IPS-20b (cell line): ENCODE measurements around the gene MAP3K9.
"Not testable (repeated sequence)": the region's sequence is repeated elsewhere in the genome, so short reads cannot be mapped to it uniquely, and the experiment has no call there.

Experiments
- H3K27ac ChIP-seq: one replicate; pipeline ENCODE4 v1.5.1; 2013; ENCODE audit warnings: low read length
- H3K27me3 ChIP-seq: 2 replicates; pipeline ENCODE4 v1.6.1; 2013; ENCODE audit warnings: mild to moderate bottlenecking, low read length, inconsistent platforms; ENCODE audit not compliant: insufficient read depth
- H3K36me3 ChIP-seq: 2 replicates; pipeline ENCODE4 v1.6.1; 2013; ENCODE audit warnings: low read depth, mild to moderate bottlenecking, inconsistent platforms, low read length, moderate library complexity; ENCODE audit not compliant: insufficient read depth
- H3K4me1 ChIP-seq: 2 replicates; pipeline ENCODE4 v1.6.1; 2013; ENCODE audit warnings: mild to moderate bottlenecking, control low read depth, inconsistent platforms, low read length, moderate library complexity; ENCODE audit not compliant: insufficient read depth
- H3K4me3 ChIP-seq: 2 replicates; pipeline ENCODE4 v1.5.1; 2013; ENCODE audit warnings: mild to moderate bottlenecking, low read length, inconsistent platforms
- H3K9ac ChIP-seq: 2 replicates; pipeline ENCODE4 v1.6.1; 2013; ENCODE audit warnings: low read depth, mild to moderate bottlenecking, inconsistent platforms, low read length, moderate library complexity
- H3K9me3 ChIP-seq: 2 replicates; pipeline ENCODE4 v1.6.1; 2013; ENCODE audit warnings: mild to moderate bottlenecking, low read depth, low read length, inconsistent platforms; ENCODE audit not compliant: insufficient read depth

MAP3K9 gene

GRCh38 chr14:70703621-70704168 is 105.6 kb downstream of the MAP3K9 start:
- H3K9ac ChIP-seq, H3K27me3 ChIP-seq, H3K27ac ChIP-seq, H3K36me3 ChIP-seq, H3K9me3 ChIP-seq, H3K4me3 ChIP-seq: not testable (repeated sequence)
- H3K4me1 ChIP-seq: peaks cover 26% of the 10 kb centered on the region; the same call in 1 of the 2 replicates

- no peak overlapping the region for H3K27ac ChIP-seq
- H3K9ac ChIP-seq: no peak overlapping the region
- H3K36me3 ChIP-seq: no peaks in the 10 kb centered on the region
- peaks cover 16% of the 10 kb centered on the region; the same call in 1 of the 2 replicates for H3K4me1 ChIP-seq
- no peak overlapping the region for H3K4me3 ChIP-seq
- no peaks in the 10 kb centered on the region for H3K27me3 ChIP-seq
- no peaks in the 10 kb centered on the region for H3K9me3 ChIP-seq
Observed at GRCh38 chr14:70702161-70702560, 107.2 kb downstream of the MAP3K9 start.

GRCh38 chr14:70701610-70702009 is 107.7 kb downstream of the MAP3K9 start:
- Histone ChIP-seq H3K27me3 (no peaks in the 10 kb centered on the region), H3K4me1 (peaks cover 11% of the 10 kb centered on the region; the same call in 1 of the 2 replicates), H3K27ac (no peak overlapping the region), H3K36me3 (no peaks in the 10 kb centered on the region), H3K9me3 (no peaks in the 10 kb centered on the region), H3K4me3 (no peak overlapping the region), H3K9ac (no peak overlapping the region)

GRCh38 chr14:70700955-70701585 is 108.2 kb downstream of the MAP3K9 start:
- Histone ChIP-seq H3K36me3 (no peaks in the 10 kb centered on the region), H3K4me3 (no peak overlapping the region), H3K27me3 (no peaks in the 10 kb centered on the region), H3K27ac (no peak overlapping the region), H3K9me3 (no peaks in the 10 kb centered on the region), H3K9ac (no peak overlapping the region), H3K4me1 (peaks cover 7% of the 10 kb centered on the region; the same call in 1 of the 2 replicates)

GRCh38 chr14:70699646-70700045 is 109.7 kb downstream of the MAP3K9 start:
- no peak overlapping the region for H3K4me3 ChIP-seq
- no peak overlapping the region for H3K9ac ChIP-seq
- no peaks in the 10 kb centered on the region for H3K36me3 ChIP-seq
- H3K4me1 ChIP-seq: no peaks in the 10 kb centered on the region
- no peaks in the 10 kb centered on the region for H3K27me3 ChIP-seq
- no peak overlapping the region for H3K27ac ChIP-seq
- no peaks in the 10 kb centered on the region for H3K9me3 ChIP-seq

- no peak overlapping the region for H3K9ac ChIP-seq
- H3K27me3 ChIP-seq: no peaks in the 10 kb centered on the region
- H3K4me1 ChIP-seq: no peaks in the 10 kb centered on the region
- H3K9me3 ChIP-seq: no peaks in the 10 kb centered on the region
- no peak overlapping the region for H3K4me3 ChIP-seq
- H3K36me3 ChIP-seq: no peaks in the 10 kb centered on the region
- H3K27ac ChIP-seq: no peak overlapping the region
Observed at GRCh38 chr14:70698288-70698687, 111.0 kb downstream of the MAP3K9 start.

GRCh38 chr14:70697701-70698100 is 111.6 kb downstream of the MAP3K9 start:
- H3K9ac ChIP-seq: no peak overlapping the region
- H3K27me3 ChIP-seq: no peaks in the 10 kb centered on the region
- H3K4me1 ChIP-seq: no peaks in the 10 kb centered on the region
- no peaks in the 10 kb centered on the region for H3K9me3 ChIP-seq
- H3K27ac ChIP-seq: no peak overlapping the region
- no peaks in the 10 kb centered on the region for H3K36me3 ChIP-seq
- no peak overlapping the region for H3K4me3 ChIP-seq

- H3K27me3 ChIP-seq: no peaks in the 10 kb centered on the region
- H3K4me1 ChIP-seq: no peaks in the 10 kb centered on the region
- H3K9me3 ChIP-seq: no peaks in the 10 kb centered on the region
- H3K4me3 ChIP-seq: no peak overlapping the region
- H3K9ac ChIP-seq: no peak overlapping the region
- no peak overlapping the region for H3K27ac ChIP-seq
- no peaks in the 10 kb centered on the region for H3K36me3 ChIP-seq
Observed at GRCh38 chr14:70696026-70696425, 113.3 kb downstream of the MAP3K9 start.

- no peak overlapping the region for H3K4me3 ChIP-seq
- no peaks in the 10 kb centered on the region for H3K9me3 ChIP-seq
- no peaks in the 10 kb centered on the region for H3K27me3 ChIP-seq
- H3K36me3 ChIP-seq: no peaks in the 10 kb centered on the region
- H3K27ac ChIP-seq: no peak overlapping the region
- no peak overlapping the region for H3K9ac ChIP-seq
- peaks cover 5% of the 10 kb centered on the region; the same call in 1 of the 2 replicates for H3K4me1 ChIP-seq
Observed at GRCh38 chr14:70692210-70692609, 117.1 kb downstream of the MAP3K9 start.

GRCh38 chr14:70685474-70686197 is 123.7 kb downstream of the MAP3K9 start:
- H3K4me1 ChIP-seq: peaks cover 17% of the 10 kb centered on the region; the same call in 1 of the 2 replicates
- H3K27ac ChIP-seq: no peak overlapping the region
- no peaks in the 10 kb centered on the region for H3K36me3 ChIP-seq
- no peak overlapping the region; the same call in 1 of the 2 replicates for H3K9ac ChIP-seq
- H3K9me3 ChIP-seq: no peaks in the 10 kb centered on the region
- H3K27me3 ChIP-seq: no peaks in the 10 kb centered on the region
- H3K4me3 ChIP-seq: no peak overlapping the region

- Histone ChIP-seq H3K27ac (no peak overlapping the region), H3K4me1 (peaks cover 12% of the 10 kb centered on the region; the same call in 1 of the 2 replicates), H3K9me3 (no peaks in the 10 kb centered on the region), H3K9ac (no peak overlapping the region), H3K36me3 (no peaks in the 10 kb centered on the region), H3K4me3 (no peak overlapping the region), H3K27me3 (no peaks in the 10 kb centered on the region)
Observed at GRCh38 chr14:70683983-70684382, 125.3 kb downstream of the MAP3K9 start.

GRCh38 chr14:70680748-70681147 is 128.6 kb downstream of the MAP3K9 start:
- no peaks in the 10 kb centered on the region for H3K27me3 ChIP-seq
- H3K36me3 ChIP-seq: peaks cover 4% of the 10 kb centered on the region; the same call in 1 of the 2 replicates
- H3K9me3 ChIP-seq: no peaks in the 10 kb centered on the region
- no peak overlapping the region for H3K4me3 ChIP-seq
- H3K9ac ChIP-seq: no peak overlapping the region
- H3K4me1 ChIP-seq: peaks cover 4% of the 10 kb centered on the region; the same call in 1 of the 2 replicates
- no peak overlapping the region for H3K27ac ChIP-seq
